ENCODE results near the gene DHCR7.

The DHCR7 gene

GRCh38 chr11:71458146-71459070 lies 10.2 kb upstream of the DHCR7 start:
- Histone ChIP-seq H3K27me3 (ENCODE audit: insufficient read depth, low read length, poor library complexity) (no peaks in the 10 kb centered on the region), H3K4me3 (ENCODE audit: low read length) (no peak overlapping the region), H3K36me3 (ENCODE audit: control insufficient read depth, insufficient read depth, low read length) (peaks cover 4% of the 10 kb centered on the region), H4K8ac (ENCODE audit: low read depth, low read length) (no peak overlapping the region), H3K79me1 (ENCODE audit: low read length) (peaks cover 4% of the 10 kb centered on the region), H3K18ac (ENCODE audit: low read length) (no peak overlapping the region), H2AK5ac (ENCODE audit: low read length) (no peak overlapping the region), H2BK5ac (ENCODE audit: low read length) (no peak overlapping the region), H3K27ac (ENCODE audit: low read depth, low read length) (no peak overlapping the region), H3K4me1 (ENCODE audit: control insufficient read depth, low read depth, low read length) (no peaks in the 10 kb centered on the region), H3K79me2 (ENCODE audit: control insufficient read depth, insufficient read depth, low read length) (no peaks in the 10 kb centered on the region), H3K56ac (ENCODE audit: low read length) (no peak overlapping the region), H2BK15ac (replicated peaks; ENCODE audit: low read depth) (no peak overlapping the region), H2BK120ac (ENCODE audit: low read depth, low read length) (no peak overlapping the region), H3K4ac (ENCODE audit: low read depth, low read length) (no peak overlapping the region), H3K23ac (ENCODE audit: low read length) (no peak overlapping the region), H4K5ac (ENCODE audit: low read length) (no peak overlapping the region), H3K4me2 (ENCODE audit: low read length) (no peak overlapping the region), H3K9ac (ENCODE audit: low read length) (no peak overlapping the region)
- no CpG with 5 or more reads among the region's 26 CpGs for WGBS (ENCODE audit: extremely low coverage, insufficient coverage, low lambda C conversion rate)
- no peak for DNase-seq

GRCh38 chr11:71456831-71457230 lies 8.6 kb upstream of the DHCR7 start:
- peaks cover 4% of the 10 kb centered on the region for H3K36me3 ChIP-seq (ENCODE audit: control insufficient read depth, insufficient read depth, low read length)

GRCh38 chr11:71456294-71456693 lies 8.1 kb upstream of the DHCR7 start:
- Histone ChIP-seq H3K4me2 (ENCODE audit: low read length) (no peak overlapping the region), H4K5ac (ENCODE audit: low read length) (no peak overlapping the region), H4K8ac (ENCODE audit: low read depth, low read length) (no peak overlapping the region), H3K18ac (ENCODE audit: low read length) (no peak overlapping the region), H3K36me3 (ENCODE audit: control insufficient read depth, insufficient read depth, low read length) (peaks cover 4% of the 10 kb centered on the region), H3K56ac (ENCODE audit: low read length) (no peak overlapping the region), H2BK120ac (ENCODE audit: low read depth, low read length) (no peak overlapping the region), H2BK15ac (replicated peaks; ENCODE audit: low read depth) (no peak overlapping the region), H3K23ac (ENCODE audit: low read length) (no peak overlapping the region), H3K79me1 (ENCODE audit: low read length) (peaks cover 4% of the 10 kb centered on the region), H3K27ac (ENCODE audit: low read depth, low read length) (no peak overlapping the region), H3K4ac (ENCODE audit: low read depth, low read length) (no peak overlapping the region), H2AK5ac (ENCODE audit: low read length) (no peak overlapping the region), H3K9ac (ENCODE audit: low read length) (no peak overlapping the region), H3K4me3 (ENCODE audit: low read length) (no peak overlapping the region), H3K4me1 (ENCODE audit: control insufficient read depth, low read depth, low read length) (no peaks in the 10 kb centered on the region), H2BK5ac (ENCODE audit: low read length) (no peak overlapping the region), H3K79me2 (ENCODE audit: control insufficient read depth, insufficient read depth, low read length) (no peaks in the 10 kb centered on the region), H3K27me3 (ENCODE audit: insufficient read depth, low read length, poor library complexity) (no peaks in the 10 kb centered on the region)
- WGBS (ENCODE audit: extremely low coverage, insufficient coverage, low lambda C conversion rate), result no CpG with 5 or more reads among the region's 8 CpGs
- no peak for DNase-seq

More at GRCh38 chr11:71456831-71457230, 8.6 kb upstream of the DHCR7 start:
- no peak for DNase-seq
- no peak overlapping the region for H3K18ac ChIP-seq (ENCODE audit: low read length)
- H2BK120ac ChIP-seq (ENCODE audit: low read depth, low read length), result no peak overlapping the region
- no peak overlapping the region for H3K4me2 ChIP-seq (ENCODE audit: low read length)
- H4K5ac ChIP-seq (ENCODE audit: low read length), result no peak overlapping the region
- WGBS (ENCODE audit: extremely low coverage, insufficient coverage, low lambda C conversion rate), result no CpG with 5 or more reads among the region's 10 CpGs
- no peak overlapping the region for H3K4ac ChIP-seq (ENCODE audit: low read depth, low read length)
- H2BK15ac ChIP-seq (replicated peaks; ENCODE audit: low read depth), result no peak overlapping the region
- H3K23ac ChIP-seq (ENCODE audit: low read length), result no peak overlapping the region
- no peak overlapping the region for H3K9ac ChIP-seq (ENCODE audit: low read length)
- H2BK5ac ChIP-seq (ENCODE audit: low read length), result no peak overlapping the region
- no peaks in the 10 kb centered on the region for H3K27me3 ChIP-seq (ENCODE audit: insufficient read depth, low read length, poor library complexity)
- H4K8ac ChIP-seq (ENCODE audit: low read depth, low read length), result no peak overlapping the region
- no peak overlapping the region for H3K27ac ChIP-seq (ENCODE audit: low read depth, low read length)
- no peak overlapping the region for H3K4me3 ChIP-seq (ENCODE audit: low read length)
- H3K79me1 ChIP-seq (ENCODE audit: low read length), result peaks cover 4% of the 10 kb centered on the region
- no peaks in the 10 kb centered on the region for H3K4me1 ChIP-seq (ENCODE audit: control insufficient read depth, low read depth, low read length)
- no peaks in the 10 kb centered on the region for H3K79me2 ChIP-seq (ENCODE audit: control insufficient read depth, insufficient read depth, low read length)
- H2AK5ac ChIP-seq (ENCODE audit: low read length), result no peak overlapping the region
- H3K56ac ChIP-seq (ENCODE audit: low read length), result no peak overlapping the region

DNA sequence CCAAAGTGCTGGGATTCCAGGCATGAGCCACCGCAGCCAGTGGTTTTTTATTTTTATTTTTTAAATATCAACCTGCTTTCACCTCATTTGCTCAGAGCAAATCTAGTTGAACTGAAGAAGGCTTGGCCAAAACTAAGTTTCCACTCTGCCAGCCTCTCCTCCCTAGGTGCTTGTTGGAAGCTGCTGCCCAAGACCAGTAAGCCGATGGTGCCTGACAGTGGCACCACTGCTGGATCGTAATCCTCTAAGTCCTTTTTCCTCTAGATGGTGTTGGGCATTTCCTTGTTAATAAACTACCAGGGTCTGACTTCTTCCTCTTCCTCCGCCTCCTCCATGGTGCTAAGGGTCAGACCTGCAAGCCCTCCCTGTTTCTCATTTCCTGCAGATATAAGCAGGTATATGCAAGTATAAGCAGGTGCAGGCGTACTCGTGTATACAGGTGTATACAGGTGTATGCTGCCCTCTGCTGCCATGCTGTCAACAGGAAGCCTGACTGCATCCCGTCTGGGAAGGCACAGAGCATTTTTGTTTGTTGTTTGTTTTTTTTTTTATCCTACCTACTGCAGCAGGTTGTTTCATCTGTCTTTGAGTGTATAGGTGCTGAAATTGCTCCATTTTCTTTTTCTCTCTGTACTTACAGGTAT lies 6.4 kb upstream of the DHCR7 start:
- no peak overlapping the region for H2AK5ac ChIP-seq (ENCODE audit: low read length)
- H3K36me3 ChIP-seq (ENCODE audit: control insufficient read depth, insufficient read depth, low read length), result peaks cover 1% of the 10 kb centered on the region
- H2BK15ac ChIP-seq (replicated peaks; ENCODE audit: low read depth), result no peak overlapping the region
- H3K79me2 ChIP-seq (ENCODE audit: control insufficient read depth, insufficient read depth, low read length), result no peaks in the 10 kb centered on the region
- no CpG with 5 or more reads among the region's 7 CpGs for WGBS (ENCODE audit: extremely low coverage, insufficient coverage, low lambda C conversion rate)
- no peak overlapping the region for H3K4me2 ChIP-seq (ENCODE audit: low read length)
- H3K9ac ChIP-seq (ENCODE audit: low read length), result no peak overlapping the region
- H3K27ac ChIP-seq (ENCODE audit: low read depth, low read length), result no peak overlapping the region
- no peak overlapping the region for H3K56ac ChIP-seq (ENCODE audit: low read length)
- no peak overlapping the region for H2BK120ac ChIP-seq (ENCODE audit: low read depth, low read length)
- no peak overlapping the region for H3K4me3 ChIP-seq (ENCODE audit: low read length)
- H4K8ac ChIP-seq (ENCODE audit: low read depth, low read length), result no peak overlapping the region
- H3K27me3 ChIP-seq (ENCODE audit: insufficient read depth, low read length, poor library complexity), result no peaks in the 10 kb centered on the region
- no peak for DNase-seq
- H3K23ac ChIP-seq (ENCODE audit: low read length), result no peak overlapping the region
- H3K4me1 ChIP-seq (ENCODE audit: control insufficient read depth, low read depth, low read length), result no peaks in the 10 kb centered on the region
- no peak overlapping the region for H3K4ac ChIP-seq (ENCODE audit: low read depth, low read length)
- H4K5ac ChIP-seq (ENCODE audit: low read length), result no peak overlapping the region
- H3K79me1 ChIP-seq (ENCODE audit: low read length), result peaks cover 4% of the 10 kb centered on the region
- H3K18ac ChIP-seq (ENCODE audit: low read length), result no peak overlapping the region
- H2BK5ac ChIP-seq (ENCODE audit: low read length), result no peak overlapping the region

- Histone ChIP-seq H3K27me3 (ENCODE audit: insufficient read depth, low read length, poor library complexity) (no peaks in the 10 kb centered on the region), H3K56ac (ENCODE audit: low read length) (no peak overlapping the region), H2AK5ac (ENCODE audit: low read length) (no peak overlapping the region), H3K27ac (ENCODE audit: low read depth, low read length) (no peak overlapping the region), H2BK5ac (ENCODE audit: low read length) (no peak overlapping the region), H3K36me3 (ENCODE audit: control insufficient read depth, insufficient read depth, low read length) (peaks cover 1% of the 10 kb centered on the region), H3K23ac (ENCODE audit: low read length) (no peak overlapping the region), H3K4ac (ENCODE audit: low read depth, low read length) (no peak overlapping the region), H3K9ac (ENCODE audit: low read length) (peak overlapping the region; percentile 17), H3K18ac (ENCODE audit: low read length) (no peak overlapping the region), H4K5ac (ENCODE audit: low read length) (no peak overlapping the region), H3K4me2 (ENCODE audit: low read length) (peak overlapping the region; percentile 73), H2BK15ac (replicated peaks; ENCODE audit: low read depth) (no peak overlapping the region), H2BK120ac (ENCODE audit: low read depth, low read length) (no peak overlapping the region), H3K4me3 (ENCODE audit: low read length) (no peak overlapping the region), H3K4me1 (ENCODE audit: control insufficient read depth, low read depth, low read length) (no peaks in the 10 kb centered on the region), H3K79me1 (ENCODE audit: low read length) (peaks cover 4% of the 10 kb centered on the region), H4K8ac (ENCODE audit: low read depth, low read length) (no peak overlapping the region), H3K79me2 (ENCODE audit: control insufficient read depth, insufficient read depth, low read length) (peaks cover 6% of the 10 kb centered on the region)
- no peak for DNase-seq
- WGBS (ENCODE audit: extremely low coverage, insufficient coverage, low lambda C conversion rate), result no CpG with 5 or more reads among the region's 7 CpGs
These were observed 5.7 kb upstream of the DHCR7 start for GRCh38 chr11:71453918-71454304.
